Neuron (in vitro differentiated cells): ENCODE results near the gene LLCFC1.

Experiments
- H2AFZ ChIP-seq: one replicate; pipeline ENCODE4 v1.6.1; 2013; ENCODE audit warnings: low read depth, mild to moderate bottlenecking, inconsistent platforms, low read length, moderate library complexity
- H3K27me3 ChIP-seq: one replicate; pipeline ENCODE4 v1.6.1; 2013; ENCODE audit warnings: low read length; ENCODE audit not compliant: insufficient read depth
- H3K36me3 ChIP-seq: one replicate; pipeline ENCODE4 v1.6.1; 2013; ENCODE audit warnings: low read length; ENCODE audit not compliant: insufficient read depth
- H3K4me1 ChIP-seq: one replicate; pipeline ENCODE4 v1.6.1; 2013; ENCODE audit warnings: low read length; ENCODE audit not compliant: insufficient read depth
- H3K4me3 ChIP-seq: 2 replicates; pipeline ENCODE4 v1.5.1; 2013; ENCODE audit warnings: mild to moderate bottlenecking, low read length, moderate library complexity
- H3K9me3 ChIP-seq: one replicate; pipeline ENCODE4 v1.6.1; 2013; ENCODE audit warnings: low read length

LLCFC1 gene

GRCh38 chr7:142939226-142939910 lies at the start of gene LLCFC1:
LLCFC1 (plus strand) TSS chr7:142939484; CDS start chr7:142939622, 138 bp downstream.
- Histone ChIP-seq H3K4me3 (no peak within 1 kb of the TSS), H2AFZ (no peak within 1 kb of the TSS), H3K27me3 (no peaks in the 10 kb centered on the region), H3K36me3 (no peaks in the 10 kb centered on the region), H3K4me1 (no peaks in the 10 kb centered on the region), H3K9me3 (no peaks in the 10 kb centered on the region)

DNA sequence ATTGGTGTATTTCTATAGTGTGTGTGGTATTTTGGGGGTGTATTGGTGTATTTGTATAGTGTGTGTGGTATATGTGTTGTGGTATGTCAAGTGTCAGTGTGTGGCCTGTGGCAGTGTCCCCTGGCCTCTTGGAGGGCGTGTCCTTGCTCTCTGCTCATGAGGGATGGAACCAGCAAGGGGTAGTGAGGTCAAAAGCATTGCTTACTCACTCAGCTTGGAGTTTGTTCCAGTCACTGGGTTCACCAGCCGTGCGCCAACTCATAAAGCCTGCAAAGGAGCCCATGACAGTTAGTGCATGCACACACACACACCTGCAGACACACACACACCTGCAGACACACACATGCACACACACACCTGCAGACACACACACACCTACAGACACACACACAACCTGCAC lies 49.5 kb upstream of the LLCFC1 start:
- Histone ChIP-seq H3K36me3 (no peaks in the 10 kb centered on the region), H3K4me3 (no peak overlapping the region), H3K27me3 (no peaks in the 10 kb centered on the region), H3K9me3 (no peaks in the 10 kb centered on the region), H3K4me1 (no peaks in the 10 kb centered on the region), H2AFZ (no peak overlapping the region)

GRCh38 chr7:142890874-142891485 lies 48.3 kb upstream of the LLCFC1 start:
- H3K27me3 ChIP-seq: no peaks in the 10 kb centered on the region
- H2AFZ ChIP-seq: no peak overlapping the region
- no peak overlapping the region for H3K4me3 ChIP-seq
- H3K36me3 ChIP-seq: no peaks in the 10 kb centered on the region
- no peaks in the 10 kb centered on the region for H3K4me1 ChIP-seq
- no peaks in the 10 kb centered on the region for H3K9me3 ChIP-seq

GRCh38 chr7:142891490-142892082 lies 47.7 kb upstream of the LLCFC1 start:
- no peak overlapping the region for H3K4me3 ChIP-seq
- no peak overlapping the region for H2AFZ ChIP-seq

DNA sequence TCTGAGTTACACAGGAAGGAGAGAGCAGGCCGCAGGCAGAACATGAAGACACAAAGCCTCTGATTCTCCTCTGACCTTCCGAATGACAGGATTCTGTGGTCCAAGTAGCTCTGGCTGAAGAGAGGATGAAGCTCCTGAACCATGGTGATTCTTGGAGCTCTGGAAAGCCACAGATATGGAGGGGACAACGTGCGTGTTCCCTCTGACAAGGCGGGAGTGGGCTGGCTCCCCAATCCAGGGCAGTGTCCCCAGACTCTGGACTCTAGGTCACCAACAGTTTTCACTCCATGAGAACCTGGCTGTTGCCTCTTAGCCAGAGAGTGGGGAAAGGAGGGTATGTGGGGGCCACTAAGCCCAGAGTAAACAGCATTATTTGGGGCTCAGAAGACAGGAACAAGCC lies 46.3 kb upstream of the LLCFC1 start:
- Histone ChIP-seq H2AFZ (no peak overlapping the region), H3K27me3 (no peaks in the 10 kb centered on the region), H3K4me1 (no peaks in the 10 kb centered on the region), H3K36me3 (no peaks in the 10 kb centered on the region), H3K4me3 (no peak overlapping the region), H3K9me3 (no peaks in the 10 kb centered on the region)

More at GRCh38 chr7:142891490-142892082, 47.7 kb upstream of the LLCFC1 start:
- Histone ChIP-seq H3K36me3 (no peaks in the 10 kb centered on the region), H3K9me3 (no peaks in the 10 kb centered on the region), H3K27me3 (no peaks in the 10 kb centered on the region), H3K4me1 (no peaks in the 10 kb centered on the region)

DNA sequence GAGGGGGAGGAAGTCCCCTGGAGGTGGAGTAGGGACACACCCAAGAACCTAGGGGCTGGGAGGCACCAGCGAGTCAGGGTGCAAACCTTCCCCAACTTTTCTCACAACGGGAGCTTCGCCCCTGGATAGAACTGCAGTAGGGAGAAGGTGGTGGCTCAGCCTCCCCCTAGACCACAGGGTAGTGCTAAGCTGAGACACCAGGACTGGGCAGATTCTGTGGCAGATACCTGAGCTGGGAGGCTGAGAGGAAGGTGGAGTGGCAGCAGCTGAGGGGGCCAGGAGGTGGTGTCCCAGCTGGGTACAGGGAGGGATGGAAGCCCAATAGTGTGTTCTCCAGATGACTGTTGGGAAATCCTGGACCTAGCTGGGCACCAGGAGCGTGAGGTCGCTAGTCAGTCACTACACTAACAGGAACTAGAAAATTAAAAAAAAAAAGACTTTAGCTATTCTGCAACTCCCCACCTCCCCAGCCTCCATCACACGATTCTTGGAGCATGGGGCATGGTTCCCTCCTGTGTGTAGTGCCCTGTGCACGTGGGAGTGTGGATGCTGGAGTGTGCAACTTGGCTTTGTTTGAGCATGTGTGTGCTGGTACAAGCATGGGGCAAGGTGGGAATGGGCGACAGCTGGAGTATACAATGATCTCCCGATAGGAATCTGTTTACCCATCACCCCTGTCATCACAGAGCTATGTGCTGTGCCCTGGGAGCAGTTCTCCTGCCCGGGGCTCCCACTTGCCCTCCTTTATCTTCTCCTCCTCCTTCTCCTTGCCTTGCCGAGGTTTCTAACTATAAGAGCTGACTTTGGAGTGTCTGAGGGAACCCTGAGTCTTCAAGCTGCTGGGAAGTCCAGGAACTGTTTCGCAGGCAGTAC lies 44.9 kb upstream of the LLCFC1 start:
- no peak overlapping the region for H3K4me3 ChIP-seq
- H3K4me1 ChIP-seq: no peaks in the 10 kb centered on the region
- H3K9me3 ChIP-seq: no peaks in the 10 kb centered on the region
- no peak overlapping the region for H2AFZ ChIP-seq
- H3K36me3 ChIP-seq: no peaks in the 10 kb centered on the region
- no peaks in the 10 kb centered on the region for H3K27me3 ChIP-seq

DNA sequence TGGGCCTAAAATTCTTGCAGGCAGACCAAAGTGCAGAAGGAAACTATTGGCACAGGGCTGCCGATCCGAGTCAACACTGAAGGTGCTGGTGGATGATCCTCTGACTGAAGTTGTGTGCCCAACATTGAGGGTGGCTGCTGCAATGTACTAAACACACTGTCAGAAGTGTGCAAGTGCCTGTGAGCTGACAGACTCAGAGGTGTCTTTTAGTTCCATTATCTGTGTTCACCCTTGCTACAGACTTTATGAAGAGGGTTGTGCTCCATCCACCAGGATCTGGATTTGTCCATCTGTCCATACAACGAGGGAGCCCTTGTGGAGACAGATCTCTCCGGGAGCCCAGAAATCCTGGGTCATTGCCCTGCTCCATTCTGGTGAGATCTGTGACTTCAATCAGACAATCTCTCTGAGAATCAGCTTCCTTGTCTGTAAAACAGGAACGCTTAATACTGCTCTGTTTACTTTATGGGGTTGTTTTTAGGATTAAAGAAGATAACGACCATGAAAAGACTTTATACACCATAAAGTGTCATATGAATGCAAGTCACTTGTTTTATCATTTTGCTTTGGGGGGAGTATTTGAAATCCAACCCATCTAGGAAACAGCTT lies 44.2 kb upstream of the LLCFC1 start:
- Histone ChIP-seq H3K4me1 (no peaks in the 10 kb centered on the region), H3K9me3 (no peaks in the 10 kb centered on the region), H3K4me3 (no peak overlapping the region), H3K27me3 (no peaks in the 10 kb centered on the region), H2AFZ (no peak overlapping the region), H3K36me3 (no peaks in the 10 kb centered on the region)

DNA sequence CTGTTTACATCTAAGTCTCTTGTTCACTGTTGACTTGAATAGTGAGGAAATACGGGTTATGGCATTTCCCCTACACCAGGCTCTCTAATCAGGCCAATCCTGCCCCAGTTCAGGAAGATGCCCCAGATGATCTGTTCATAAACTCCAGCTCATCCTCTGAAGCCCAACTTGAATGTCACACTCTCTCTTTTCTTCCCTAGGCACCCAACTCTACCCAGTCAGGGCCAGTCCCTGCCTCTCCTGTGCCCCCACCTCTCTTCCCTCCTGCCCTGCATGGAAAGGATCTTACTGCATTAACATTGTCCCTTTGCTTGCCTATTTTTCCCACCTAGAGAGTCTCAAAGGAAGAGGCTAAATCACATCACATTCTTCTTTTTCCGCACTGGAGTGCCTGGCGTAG lies 43.1 kb upstream of the LLCFC1 start:
- Histone ChIP-seq H3K9me3 (no peaks in the 10 kb centered on the region), H3K4me3 (no peak overlapping the region), H3K27me3 (no peaks in the 10 kb centered on the region), H2AFZ (no peak overlapping the region), H3K4me1 (no peaks in the 10 kb centered on the region), H3K36me3 (no peaks in the 10 kb centered on the region)

- no peak overlapping the region for H3K4me3 ChIP-seq
- H3K36me3 ChIP-seq: no peaks in the 10 kb centered on the region
- no peaks in the 10 kb centered on the region for H3K4me1 ChIP-seq
- H3K9me3 ChIP-seq: no peaks in the 10 kb centered on the region
- H2AFZ ChIP-seq: no peak overlapping the region
- no peaks in the 10 kb centered on the region for H3K27me3 ChIP-seq
These were observed 42.4 kb upstream of the LLCFC1 start for GRCh38 chr7:142896741-142897379.

DNA sequence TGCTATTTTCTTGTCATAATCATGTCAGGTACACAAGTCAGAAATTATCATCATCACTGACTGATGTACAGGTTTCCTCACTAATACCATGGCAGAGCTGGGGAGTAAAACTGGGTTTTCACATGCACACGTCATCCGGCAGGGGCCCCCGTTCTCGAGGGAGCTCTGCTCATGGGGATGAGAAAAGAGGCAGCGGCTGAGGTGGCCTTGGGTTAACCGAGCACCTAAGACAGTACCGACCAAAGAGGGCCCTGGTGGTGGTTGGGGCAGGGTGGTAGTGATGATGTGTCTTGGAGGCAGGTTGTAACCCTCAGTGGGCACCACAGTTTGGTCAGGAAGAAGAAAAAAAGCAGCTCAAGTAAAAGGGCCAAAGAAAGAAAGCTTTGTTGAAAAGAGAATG lies 41.6 kb upstream of the LLCFC1 start:
- H3K36me3 ChIP-seq: no peaks in the 10 kb centered on the region
- H3K4me1 ChIP-seq: no peaks in the 10 kb centered on the region
- H3K9me3 ChIP-seq: no peaks in the 10 kb centered on the region
- no peaks in the 10 kb centered on the region for H3K27me3 ChIP-seq
- no peak overlapping the region for H2AFZ ChIP-seq
- no peak overlapping the region for H3K4me3 ChIP-seq

- Histone ChIP-seq H2AFZ (no peak overlapping the region), H3K4me1 (no peaks in the 10 kb centered on the region), H3K36me3 (no peaks in the 10 kb centered on the region), H3K9me3 (no peaks in the 10 kb centered on the region), H3K27me3 (no peaks in the 10 kb centered on the region), H3K4me3 (no peak overlapping the region)
These were observed 40.7 kb upstream of the LLCFC1 start for GRCh38 chr7:142898377-142899170.

- Histone ChIP-seq H2AFZ (no peak overlapping the region), H3K36me3 (no peaks in the 10 kb centered on the region), H3K4me3 (no peak overlapping the region), H3K27me3 (no peaks in the 10 kb centered on the region), H3K9me3 (no peaks in the 10 kb centered on the region), H3K4me1 (no peaks in the 10 kb centered on the region)
These were observed 39.6 kb upstream of the LLCFC1 start for GRCh38 chr7:142899661-142900060.
